ENCODE measurements around the gene ADGRL3.

Gene ADGRL3

DNA sequence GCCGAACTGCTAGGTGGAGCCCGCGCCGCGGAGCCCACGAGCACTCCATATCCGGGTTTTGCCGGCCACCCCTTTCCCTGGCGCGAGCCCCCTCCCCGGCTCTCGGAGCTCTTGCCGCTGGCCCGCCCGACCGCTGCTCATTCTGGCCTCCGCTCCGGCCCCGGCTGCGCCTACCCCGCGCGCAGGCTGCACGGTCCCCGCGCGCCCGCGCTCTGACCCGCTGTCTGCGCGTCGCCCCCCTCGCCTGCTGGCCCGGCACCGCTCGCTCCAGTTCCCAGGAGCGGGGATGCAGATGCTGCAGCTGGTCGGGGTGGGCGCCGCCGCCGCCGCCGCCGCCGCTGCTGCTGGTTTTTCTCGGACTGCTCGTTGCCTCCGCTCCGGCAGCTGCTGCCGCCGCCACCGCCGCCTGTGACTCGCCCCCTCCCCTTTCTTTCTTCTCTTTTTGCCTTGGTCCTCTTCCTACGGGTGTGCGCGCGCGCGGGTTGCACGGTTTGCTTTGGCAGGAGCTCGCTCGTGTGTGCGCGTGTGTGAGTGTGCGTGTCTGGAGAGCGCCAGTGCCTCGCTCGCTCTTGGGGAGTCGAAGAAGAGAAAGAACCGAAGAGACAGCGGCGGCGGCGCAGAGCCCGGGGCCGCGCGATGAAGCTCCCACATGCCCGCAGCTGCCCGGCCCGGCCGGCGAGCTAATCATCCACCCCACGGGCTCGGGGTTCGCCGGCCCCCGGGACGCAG lies at the start of gene ADGRL3:
Gene ADGRL3 (plus strand): TSS at position 140 of the 729 bp plus-strand sequence.
- FAIRE-seq = no peak
- peak; percentile 5 for DNase-seq (ENCODE audit: insufficient read length, low spot score)

DNA sequence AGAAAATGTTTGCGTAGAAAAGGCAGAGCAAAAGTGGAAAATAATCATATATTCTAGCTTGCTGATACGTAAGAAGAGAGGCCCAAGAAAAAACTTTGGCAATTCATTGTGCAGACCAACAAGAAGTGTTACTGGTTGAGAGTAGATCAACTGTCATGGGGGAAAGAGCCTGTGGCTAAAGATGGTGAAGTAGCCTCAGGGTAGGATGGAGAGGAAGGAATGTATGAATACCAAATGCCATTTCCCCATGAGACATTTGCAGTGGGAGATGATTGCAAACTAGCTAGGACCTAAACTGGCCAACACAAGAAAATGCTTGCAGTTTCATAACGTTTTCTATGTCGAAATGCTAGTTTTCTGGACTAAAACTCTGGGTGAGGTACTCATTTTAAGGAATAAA lies 47.7 kb upstream of the ADGRL3 start:
- DNase-seq (ENCODE audit: insufficient read length, low spot score) (no peak), FAIRE-seq (no peak)

DNA sequence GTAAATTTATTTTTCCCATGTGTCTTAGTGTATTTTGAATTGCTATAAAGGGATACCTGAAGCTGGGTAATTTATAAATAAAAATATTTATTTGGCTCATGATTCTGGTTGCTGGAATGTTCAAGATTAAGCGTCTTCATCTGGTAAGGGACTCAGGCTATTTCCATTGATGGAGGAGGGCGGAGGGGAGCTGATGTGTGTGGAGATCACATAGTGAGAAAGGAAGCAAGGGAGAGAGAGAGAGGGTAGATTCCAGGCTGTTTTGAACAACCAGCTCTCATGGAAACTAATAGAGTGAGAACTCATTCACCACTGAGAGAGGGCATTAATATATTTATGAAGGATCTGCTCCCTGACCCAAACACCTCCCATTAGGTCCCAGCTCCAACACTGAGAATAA lies 39.6 kb upstream of the ADGRL3 start:
- no peak for FAIRE-seq

DNA sequence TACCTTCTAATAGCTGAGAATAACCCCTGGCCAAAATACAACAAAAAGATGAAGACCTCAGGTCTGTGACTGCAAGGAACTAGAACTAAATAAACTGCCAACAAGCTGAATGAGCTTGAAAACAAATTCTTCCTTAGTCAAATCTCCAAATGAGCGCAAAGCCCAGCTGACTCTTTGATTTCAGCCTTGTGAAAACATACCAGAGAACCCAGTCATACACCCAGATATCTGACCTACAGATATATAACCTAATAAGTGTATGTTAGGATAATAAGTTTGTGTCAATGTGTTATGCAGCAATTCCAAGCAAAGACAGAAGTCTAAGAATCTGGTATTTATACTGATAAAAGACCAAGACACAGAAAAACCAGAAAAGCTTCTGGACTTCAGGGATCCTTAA lies 38.0 kb upstream of the ADGRL3 start:
- no peak for DNase-seq (ENCODE audit: insufficient read length, low spot score)

More for the DNA sequence above, 39.6 kb upstream of the ADGRL3 start:
- no peak for DNase-seq (ENCODE audit: insufficient read length, low spot score)

DNA sequence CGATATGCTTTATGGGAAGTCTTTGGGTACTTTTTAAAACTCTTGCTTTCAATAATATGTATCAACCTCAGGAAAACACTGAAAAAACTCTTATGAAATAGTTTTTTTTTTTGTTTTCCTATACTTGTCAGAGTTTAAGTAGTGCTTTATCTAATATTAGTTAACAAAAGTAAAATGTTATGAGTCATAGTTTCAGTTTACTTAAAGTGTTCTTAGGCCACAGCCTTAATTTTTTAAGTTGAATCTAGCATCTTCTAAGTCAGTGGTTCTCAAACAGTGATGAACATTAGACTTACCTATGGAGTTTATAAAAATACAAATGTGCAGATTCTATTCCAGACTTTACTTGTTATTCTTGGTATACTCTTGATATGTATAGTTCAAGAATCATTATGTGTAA lies 26.3 kb upstream of the ADGRL3 start:
- DNase-seq (ENCODE audit: insufficient read length, low spot score) = no peak
- no peak for FAIRE-seq

More for the DNA sequence above, 38.0 kb upstream of the ADGRL3 start:
- FAIRE-seq = no peak

DNA sequence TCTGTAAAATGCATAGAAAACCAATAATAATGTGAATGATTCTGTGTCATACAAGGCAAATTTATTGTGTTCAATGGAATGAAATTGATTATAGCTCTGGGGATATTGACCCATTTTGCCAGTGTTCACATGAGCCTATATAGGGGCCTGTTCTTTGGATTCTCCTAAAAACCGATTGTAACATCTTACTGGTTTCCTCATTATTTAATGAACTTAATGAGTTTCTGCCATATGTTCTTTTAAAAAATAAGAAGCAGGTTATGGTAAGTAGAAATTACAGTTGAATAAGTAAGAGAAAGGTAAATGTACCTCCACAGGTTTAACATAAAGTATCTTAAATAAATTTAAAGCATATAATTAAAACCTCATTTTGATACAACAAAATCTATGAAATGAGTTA lies 24.6 kb upstream of the ADGRL3 start:
- DNase-seq (ENCODE audit: insufficient read length, low spot score) (no peak), FAIRE-seq (no peak)

DNA sequence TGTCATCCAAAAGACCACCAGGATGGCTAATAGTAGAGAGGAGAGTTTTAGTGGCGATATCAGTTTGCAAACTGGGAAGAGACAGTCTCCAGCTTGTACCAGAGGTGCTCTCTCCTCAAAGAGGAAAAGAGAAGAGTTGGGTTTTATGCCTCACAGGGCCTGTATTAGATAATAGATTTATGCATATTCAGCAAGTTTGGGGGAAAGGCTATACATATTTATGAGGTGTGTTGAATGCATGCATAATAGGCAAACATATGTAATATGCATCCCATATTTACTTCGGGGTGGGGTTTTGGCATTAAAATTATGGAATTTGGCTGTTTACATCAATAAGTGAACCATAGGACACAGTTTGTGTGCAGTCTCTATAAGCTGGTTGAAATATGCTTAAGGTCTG lies 22.8 kb upstream of the ADGRL3 start:
- FAIRE-seq = no peak
- no peak for DNase-seq (ENCODE audit: insufficient read length, low spot score)

DNA sequence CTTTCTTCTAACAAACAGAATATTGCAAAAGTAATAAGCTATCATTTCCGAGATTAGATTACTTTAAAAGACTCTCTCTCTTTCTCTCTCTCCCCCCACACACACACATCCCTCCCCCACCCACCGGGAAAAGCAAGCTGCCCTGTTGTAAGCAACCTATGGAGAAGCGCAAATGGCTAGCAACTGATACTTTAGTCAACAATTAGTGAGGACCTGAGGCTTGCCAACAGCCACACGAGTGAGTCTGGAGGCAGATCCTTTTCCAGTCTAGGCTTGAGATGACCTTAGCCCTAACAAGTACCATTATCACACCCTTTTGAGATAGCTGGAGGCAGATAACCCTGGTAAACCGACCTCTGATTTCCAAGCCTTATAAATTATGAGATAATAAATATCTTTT lies 19.7 kb upstream of the ADGRL3 start:
- DNase-seq (ENCODE audit: insufficient read length, low spot score) (no peak), FAIRE-seq (no peak)

DNA sequence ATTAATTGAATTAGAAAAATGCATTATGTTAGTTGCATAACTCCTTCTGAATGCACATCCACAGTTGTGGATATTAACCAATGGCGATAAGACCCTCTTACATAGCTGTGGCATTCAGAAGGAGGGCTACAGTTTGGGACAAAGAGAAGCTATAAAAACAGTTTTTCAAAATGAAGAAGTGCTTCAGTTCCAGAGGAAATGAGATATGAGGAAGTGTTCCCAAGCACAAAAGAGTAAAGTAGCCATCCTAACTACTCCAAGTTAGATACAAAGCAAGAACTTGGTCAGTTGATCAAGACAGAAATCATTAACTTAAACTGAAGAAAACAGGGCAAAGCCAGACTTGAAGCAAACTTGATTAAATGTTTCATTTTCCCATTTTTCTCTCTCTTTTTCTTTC lies 17.2 kb upstream of the ADGRL3 start:
- FAIRE-seq = no peak
- no peak for DNase-seq (ENCODE audit: insufficient read length, low spot score)

DNA sequence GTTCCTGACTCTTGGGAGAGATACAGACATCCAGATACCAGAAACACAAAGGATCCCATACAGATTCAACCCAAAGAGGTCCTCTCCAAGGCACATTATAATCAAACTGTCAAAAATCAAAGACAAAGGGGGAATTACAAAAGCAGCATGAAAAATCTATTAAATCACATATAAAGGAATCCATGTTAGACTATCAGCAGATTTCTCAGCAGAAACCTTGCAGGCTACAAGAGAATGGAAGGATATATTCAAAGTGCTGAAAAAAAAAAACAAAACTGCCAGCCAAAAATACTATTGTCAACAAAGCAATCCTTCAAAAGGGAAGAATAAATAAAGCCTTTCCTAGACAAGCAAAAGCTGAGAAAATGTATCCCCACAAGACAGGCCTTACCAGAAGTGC lies 14.8 kb upstream of the ADGRL3 start:
- FAIRE-seq = no peak
- no peak for DNase-seq (ENCODE audit: insufficient read length, low spot score)

DNA sequence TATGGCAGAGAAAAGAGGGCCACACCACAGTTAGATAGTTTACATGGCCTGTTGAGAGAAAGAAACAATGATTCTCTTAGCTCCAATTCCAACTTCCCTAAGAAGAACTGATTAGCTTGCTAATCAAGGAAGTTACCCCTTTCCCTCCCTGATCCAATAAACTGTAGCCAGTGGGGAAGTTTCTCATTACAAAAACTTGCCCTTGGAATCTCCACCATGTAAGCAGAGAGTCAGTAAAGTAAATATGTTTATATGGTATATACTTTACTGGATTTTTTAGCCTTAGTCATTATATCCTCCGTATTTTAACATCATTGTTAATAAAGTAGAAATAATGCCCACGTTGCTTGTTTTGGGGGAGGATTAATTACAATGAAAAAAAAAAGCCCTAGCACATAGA lies 7.7 kb upstream of the ADGRL3 start:
- FAIRE-seq = no peak
- DNase-seq (ENCODE audit: insufficient read length, low spot score) = no peak

DNA sequence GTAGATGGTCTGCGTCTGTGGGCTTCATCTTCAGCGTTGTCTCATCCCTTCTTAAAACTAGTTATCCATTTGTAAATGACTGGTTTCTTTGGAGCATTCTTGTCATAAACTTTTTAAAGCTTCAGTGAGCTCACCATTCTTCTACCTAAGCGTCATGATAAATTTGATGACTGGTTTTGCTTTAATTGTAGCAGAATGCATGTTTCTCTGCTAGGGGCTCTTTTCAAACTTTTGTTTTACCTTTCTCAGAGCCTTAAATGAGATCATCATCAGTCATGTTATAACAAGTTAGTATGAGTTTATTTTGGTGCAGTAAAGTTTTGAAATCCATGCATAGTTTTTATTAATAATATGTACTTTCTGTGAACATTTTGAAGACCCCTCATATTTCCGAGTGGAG lies 6.3 kb upstream of the ADGRL3 start:
- DNase-seq (ENCODE audit: insufficient read length, low spot score) (no peak), FAIRE-seq (no peak)

DNA sequence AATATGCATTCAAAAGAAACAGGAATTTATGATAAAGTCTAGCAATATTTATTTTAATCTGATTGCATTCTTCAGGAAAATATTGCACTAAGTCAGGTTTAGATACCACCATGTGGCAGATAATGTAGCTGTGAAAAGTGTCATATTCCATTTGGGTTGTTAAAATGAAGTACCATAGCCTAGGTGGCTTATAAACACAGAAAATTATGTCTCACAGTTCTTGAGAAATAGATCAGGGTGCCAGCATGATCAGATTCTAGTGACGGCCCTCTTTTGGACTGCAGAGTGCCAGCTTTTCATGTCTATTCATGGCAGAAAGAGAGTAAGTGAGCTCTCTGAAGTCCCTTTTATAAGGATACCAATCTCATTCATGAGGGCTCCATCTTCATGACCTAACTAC lies 5.6 kb upstream of the ADGRL3 start:
- FAIRE-seq (no peak), DNase-seq (ENCODE audit: insufficient read length, low spot score) (no peak)

DNA sequence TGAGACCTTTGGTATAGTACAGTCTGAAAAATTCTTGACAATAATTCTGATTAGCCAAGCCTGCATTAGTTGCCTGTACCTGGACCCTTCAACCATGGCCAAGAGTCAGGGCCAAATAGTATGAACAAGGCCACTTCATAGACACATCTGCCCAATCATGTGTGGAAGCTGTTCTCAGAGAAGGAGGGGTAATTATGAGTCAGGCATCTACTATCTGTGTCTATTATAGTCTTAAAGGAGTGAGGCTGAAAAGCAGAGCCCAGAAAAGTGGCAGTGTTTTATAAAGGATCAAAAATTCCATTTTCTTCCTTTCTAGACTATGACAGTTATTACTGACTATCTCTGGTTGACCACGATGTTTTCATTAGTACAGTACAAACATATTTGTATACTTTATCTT lies 5.0 kb upstream of the ADGRL3 start:
- FAIRE-seq (no peak), DNase-seq (ENCODE audit: insufficient read length, low spot score) (no peak)

DNA sequence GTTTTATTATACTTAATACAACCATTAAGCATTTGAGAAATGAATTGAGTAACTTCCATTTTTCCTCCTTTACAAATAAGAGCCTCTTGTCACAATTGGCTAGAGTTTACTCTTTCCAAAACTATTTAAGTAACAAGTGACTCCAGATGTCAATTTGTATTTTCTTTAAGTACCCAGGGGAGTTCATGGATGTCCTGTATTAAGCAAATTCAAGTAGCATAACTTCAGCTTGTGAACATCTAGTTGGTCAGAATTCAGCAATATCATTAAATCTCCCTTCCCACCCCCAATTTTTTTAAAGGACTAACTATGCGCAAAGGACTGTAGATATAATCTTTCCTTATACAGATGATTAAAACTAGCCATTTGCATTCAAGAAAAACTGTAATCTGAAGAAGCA lies 1.4 kb upstream of the ADGRL3 start:
- DNase-seq (ENCODE audit: insufficient read length, low spot score) = no peak
- no peak for FAIRE-seq

DNA sequence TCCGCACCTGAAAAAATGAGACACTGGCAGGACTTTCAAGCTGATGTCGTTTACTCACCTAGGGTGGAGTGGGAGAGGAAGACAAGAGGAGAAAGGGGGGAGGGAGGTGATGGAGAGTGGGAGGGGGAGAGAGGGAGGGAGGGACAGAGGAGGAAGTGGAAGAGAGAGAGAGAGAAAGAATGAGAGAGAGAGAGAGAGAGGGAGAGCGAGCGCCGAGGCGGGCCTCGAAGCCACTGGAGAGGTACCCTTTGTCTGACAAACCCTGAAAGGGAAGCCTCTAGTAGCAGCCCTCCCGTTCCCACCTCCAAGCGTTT lies 296 bp upstream of the ADGRL3 start:
- no peak for FAIRE-seq
- no peak for DNase-seq (ENCODE audit: insufficient read length, low spot score)

DNA sequence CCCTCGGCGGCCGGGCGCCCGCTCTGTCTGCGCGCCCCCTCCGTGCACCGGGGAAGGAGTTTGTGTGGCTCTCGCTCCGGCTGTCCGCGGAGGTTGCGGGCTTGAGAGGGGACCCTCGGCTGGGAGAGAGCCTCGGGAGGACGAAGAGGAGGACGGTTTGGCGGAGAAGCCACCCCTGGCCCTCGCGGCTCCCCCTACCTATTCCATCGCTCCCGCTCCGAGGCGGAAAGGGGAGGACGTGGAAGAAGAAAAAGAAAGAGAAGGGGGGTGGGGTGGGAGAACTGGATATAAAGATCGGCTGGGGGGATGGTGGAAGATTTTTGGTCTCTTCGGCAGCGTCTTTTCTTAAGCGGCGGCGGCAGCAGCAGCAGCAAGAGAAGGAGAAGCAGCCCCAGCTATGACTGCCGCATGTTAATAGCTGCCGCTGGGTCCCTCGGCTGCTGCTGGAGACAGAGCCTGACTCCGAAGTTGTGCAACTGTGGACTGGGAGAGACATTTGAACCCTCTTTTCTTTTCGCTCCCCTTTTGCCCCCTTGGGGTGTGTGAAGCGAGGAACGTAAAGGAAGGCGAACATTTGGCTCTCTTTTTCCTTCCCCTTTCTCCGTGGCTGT lies 895 bp downstream of the ADGRL3 start:
- FAIRE-seq = no peak
- DNase-seq (ENCODE audit: insufficient read length, low spot score) = peak; percentile 1

DNA sequence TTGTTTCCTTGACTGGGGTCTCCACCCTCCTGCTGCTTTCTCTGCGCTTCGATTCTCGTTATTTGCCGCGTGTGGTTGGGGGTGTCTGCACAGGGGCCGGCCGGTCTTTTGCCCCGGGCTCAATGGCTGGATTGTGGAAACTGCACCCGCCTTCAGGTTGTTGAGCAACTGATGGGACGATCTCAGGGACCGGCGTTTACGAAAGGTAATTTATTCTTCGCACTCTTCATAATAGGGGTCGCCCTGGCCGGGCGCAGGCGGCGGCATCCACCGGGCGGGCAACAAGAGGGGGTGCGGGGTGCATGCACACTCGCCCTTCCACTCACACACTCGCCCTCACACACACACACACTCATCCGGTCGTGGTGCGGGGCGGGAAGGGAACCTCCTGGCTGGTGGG lies 1.4 kb downstream of the ADGRL3 start:
- peak; percentile 0 for DNase-seq (ENCODE audit: insufficient read length, low spot score)
- no peak for FAIRE-seq

DNA sequence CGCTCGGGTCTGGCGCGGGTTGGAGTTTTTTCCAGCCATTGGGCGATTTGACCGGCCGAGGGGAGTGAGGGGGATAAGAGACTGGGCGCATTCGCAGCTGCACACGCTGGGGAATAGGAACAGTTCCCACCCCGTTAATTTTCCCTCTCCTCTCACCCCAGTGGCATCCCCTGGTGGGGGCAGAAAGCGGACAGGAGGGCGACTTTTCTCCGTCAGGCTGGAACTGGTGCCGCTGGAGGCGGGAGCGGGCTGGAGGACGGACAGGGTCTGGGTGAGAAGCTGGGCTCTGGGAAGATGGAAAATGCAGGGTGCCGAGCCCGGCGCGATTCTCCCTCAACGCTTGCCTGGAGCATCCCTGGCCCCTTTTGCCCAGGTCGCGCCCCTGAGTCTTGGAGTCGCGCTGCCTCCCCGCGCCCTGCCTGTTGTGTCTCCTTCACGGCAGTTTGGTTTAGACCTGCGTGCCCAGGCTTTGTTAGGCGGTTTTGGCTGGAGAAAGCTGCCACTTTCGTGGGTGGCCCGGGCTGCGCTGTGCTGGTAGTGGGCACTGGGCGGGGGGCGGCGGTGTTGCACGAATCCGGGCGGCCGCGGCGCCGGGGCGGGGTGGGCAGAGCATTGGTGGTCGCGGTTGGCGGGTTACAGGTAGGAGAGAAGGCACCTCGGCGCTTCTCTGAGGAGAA lies 2.0 kb downstream of the ADGRL3 start:
- no peak for FAIRE-seq

DNA sequence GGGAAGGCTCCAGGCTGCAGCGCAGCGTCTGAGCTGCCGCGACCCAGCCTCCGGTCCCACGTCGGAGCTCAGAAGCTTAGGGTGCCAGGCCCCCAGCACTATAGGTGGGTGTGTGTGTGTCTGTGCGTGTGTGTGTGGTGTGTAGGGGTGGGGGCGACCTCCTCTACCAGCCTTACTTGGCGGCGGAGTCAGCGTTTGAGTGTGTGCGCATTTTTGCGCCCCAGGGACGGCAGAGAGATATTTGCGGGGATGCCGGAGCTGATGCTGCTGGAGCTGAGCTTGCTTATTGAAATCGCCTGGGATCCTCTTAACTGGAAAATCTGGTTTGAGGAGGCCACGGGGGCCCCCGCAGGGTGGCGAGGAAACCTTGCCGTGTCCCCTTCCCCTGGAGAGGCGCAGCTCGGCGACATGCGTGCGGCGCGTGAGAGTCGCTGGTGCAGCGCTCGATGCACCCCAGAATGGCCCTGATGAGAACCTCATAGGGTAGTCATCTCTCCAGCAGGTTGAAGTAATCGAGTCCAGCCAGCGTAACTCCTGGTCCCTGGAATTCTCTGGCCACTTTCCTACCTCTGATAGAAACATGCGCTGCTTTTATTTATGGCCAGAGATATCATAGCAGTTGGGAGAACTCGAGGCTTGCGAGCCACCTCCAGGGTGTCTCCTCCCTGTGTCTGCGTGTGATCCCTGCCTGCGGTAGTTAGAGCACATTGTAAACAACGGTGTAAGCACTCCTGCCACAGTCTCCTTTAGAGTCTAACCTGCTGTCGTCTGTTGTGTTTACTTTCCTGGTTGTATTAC lies 2.7 kb downstream of the ADGRL3 start:
- FAIRE-seq = no peak
- DNase-seq (ENCODE audit: insufficient read length, low spot score) = peak; percentile 4

More for the DNA sequence above, 2.0 kb downstream of the ADGRL3 start:
- DNase-seq (ENCODE audit: insufficient read length, low spot score) = peak; percentile 2

DNA sequence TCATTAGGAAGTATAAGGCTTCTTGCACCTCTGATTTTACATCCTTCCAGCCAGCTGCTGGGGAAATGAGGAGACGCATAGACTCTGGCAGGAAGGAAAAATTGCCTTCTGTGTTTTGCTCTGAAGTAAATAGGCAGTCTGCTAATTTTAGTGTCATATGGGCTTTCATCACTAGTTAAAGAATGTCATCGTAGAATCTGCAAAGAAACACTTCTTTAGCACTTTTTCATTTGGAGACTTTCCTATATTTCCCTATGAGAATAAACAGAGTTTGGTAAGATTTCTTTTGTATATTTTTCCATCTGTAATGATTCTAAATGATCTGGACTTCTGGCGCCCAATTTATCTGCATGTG lies 3.3 kb downstream of the ADGRL3 start:
- no peak for DNase-seq (ENCODE audit: insufficient read length, low spot score)
- FAIRE-seq = no peak

Data from HTR-8/SVneo (cell line).